DOHH2 (cell line): ENCODE results near the gene SLC10A6.

ENCODE experiments used
- CTCF ChIP-seq: fragments of 200-600 bp; sonication (generic); IDR thresholded peaks from one replicate; pipeline ENCODE4 v1.5.1; 2014; ENCODE audit warnings: antibody characterized with exemption, mild to moderate bottlenecking, low read depth, low read length; ENCODE audit not compliant: poor library complexity, severe bottlenecking
- EZH2phosphoT487 ChIP-seq: fragments of 200-600 bp; sonication (generic); IDR thresholded peaks from 2 replicates; pipeline ENCODE4 v1.6.1; 2017; ENCODE audit warnings: borderline replicate concordance, mild to moderate bottlenecking, antibody characterized with exemption, low read length, moderate library complexity, mixed read lengths

GRCh38 chr4:86833615-86834014 lies 15.6 kb downstream of the SLC10A6 start:
- TF ChIP-seq EZH2phosphoT487: no peak
- no peak for TF ChIP-seq CTCF
